Measurements from ENCODE around the gene FARS2. TPM values are rescaled to one million over a fixed set of nuclear protein-coding genes. Genes with fewer than 3 reads are reported as not detected.
A peak's percentile ranks its signal among the peaks of the same experiment; 100 is the strongest.

FARS2 gene
- total RNA-seq, 1 donor from 2014 or later: 23.3 TPM

DNA sequence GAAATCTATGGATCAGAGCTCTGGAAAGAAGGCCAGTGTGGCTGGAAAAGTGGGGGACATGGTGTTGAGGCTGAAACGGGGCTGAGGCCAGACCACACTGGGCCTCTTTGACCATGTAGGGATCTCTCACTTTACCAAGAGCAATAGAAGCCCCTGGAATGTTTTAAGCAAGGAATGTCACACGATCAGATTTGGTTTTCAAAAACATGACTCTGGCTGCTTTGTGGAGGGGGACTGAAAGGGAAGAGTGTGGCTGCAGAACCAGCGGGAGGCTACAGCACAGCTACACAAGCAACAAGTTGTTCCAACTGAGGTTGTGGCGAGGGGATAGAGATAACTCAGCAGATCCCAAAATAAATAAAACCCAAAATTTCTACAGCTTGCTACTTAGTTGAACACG lies 399.5 kb downstream of the FARS2 start:
- no peak for DNase-seq (ENCODE audit: low read depth, low spot score)
- Mint-ChIP-seq H3K36me3 (ENCODE audit: low read depth) (no peaks in the 10 kb centered on the region), H3K9me3 (no peaks in the 10 kb centered on the region), H3K27ac (ENCODE audit: unreplicated experiment) (no peak overlapping the region), H3K4me1 (peaks cover 19% of the 10 kb centered on the region), H3K27me3 (ENCODE audit: low read depth) (no peaks in the 10 kb centered on the region), H3K4me3 (no peak overlapping the region)
- TF ChIP-seq, protein P1, sequence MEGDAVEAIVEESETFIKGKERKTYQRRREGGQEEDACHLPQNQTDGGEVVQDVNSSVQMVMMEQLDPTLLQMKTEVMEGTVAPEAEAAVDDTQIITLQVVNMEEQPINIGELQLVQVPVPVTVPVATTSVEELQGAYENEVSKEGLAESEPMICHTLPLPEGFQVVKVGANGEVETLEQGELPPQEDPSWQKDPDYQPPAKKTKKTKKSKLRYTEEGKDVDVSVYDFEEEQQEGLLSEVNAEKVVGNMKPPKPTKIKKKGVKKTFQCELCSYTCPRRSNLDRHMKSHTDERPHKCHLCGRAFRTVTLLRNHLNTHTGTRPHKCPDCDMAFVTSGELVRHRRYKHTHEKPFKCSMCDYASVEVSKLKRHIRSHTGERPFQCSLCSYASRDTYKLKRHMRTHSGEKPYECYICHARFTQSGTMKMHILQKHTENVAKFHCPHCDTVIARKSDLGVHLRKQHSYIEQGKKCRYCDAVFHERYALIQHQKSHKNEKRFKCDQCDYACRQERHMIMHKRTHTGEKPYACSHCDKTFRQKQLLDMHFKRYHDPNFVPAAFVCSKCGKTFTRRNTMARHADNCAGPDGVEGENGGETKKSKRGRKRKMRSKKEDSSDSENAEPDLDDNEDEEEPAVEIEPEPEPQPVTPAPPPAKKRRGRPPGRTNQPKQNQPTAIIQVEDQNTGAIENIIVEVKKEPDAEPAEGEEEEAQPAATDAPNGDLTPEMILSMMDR (conservative IDR thresholded peaks at IDR 0.05): no peak

DNA sequence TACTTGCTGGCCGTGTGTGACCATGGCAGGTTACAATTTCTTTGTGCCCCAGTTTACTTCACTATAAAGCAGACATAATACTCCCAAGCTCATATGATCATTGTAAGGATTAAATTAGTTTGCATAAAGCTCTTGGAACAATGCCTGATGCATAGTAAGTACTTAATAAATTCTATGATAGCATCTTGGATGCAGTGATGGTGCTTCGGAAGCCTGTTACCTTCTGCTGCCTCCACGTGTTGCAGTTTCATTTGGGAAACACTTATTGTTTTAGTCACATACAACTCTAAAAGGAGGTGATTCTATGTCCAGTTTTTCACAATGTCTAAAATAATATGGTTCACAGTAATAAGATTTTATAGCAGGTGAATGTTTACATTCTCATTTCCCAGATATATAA lies 401.5 kb downstream of the FARS2 start:
- H3K36me3 Mint-ChIP-seq (ENCODE audit: low read depth): no peaks in the 10 kb centered on the region
- no peaks in the 10 kb centered on the region for H3K27me3 Mint-ChIP-seq (ENCODE audit: low read depth)
- H3K4me1 Mint-ChIP-seq: peaks cover 19% of the 10 kb centered on the region
- TF ChIP-seq, protein P1 (conservative IDR thresholded peaks at IDR 0.05): no peak
- H3K4me3 Mint-ChIP-seq: no peak overlapping the region
- DNase-seq (ENCODE audit: low read depth, low spot score): no peak
- no peak overlapping the region for H3K27ac Mint-ChIP-seq (ENCODE audit: unreplicated experiment)
- H3K9me3 Mint-ChIP-seq: no peaks in the 10 kb centered on the region

DNA sequence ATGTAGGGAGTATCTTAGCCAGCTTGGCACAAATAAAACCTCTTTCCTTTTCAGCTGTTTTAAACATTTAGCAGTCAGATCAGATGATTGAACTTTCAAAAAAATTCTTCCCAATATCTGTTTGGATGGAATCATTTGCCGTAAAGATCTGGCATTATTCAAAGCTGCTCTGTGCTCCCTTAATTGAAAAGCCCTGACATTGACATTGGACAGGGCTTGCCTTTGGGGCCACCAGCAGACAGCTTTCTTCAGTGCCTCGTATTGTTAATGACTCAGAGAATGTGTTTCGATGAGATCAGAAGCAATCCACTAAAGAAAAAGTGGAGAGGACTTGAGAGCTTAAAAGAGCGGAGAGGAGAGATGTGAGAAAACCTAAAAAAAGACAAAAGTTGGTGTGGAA lies 401.9 kb downstream of the FARS2 start:
- Mint-ChIP-seq H3K36me3 (ENCODE audit: low read depth) (no peaks in the 10 kb centered on the region), H3K27me3 (ENCODE audit: low read depth) (no peaks in the 10 kb centered on the region), H3K27ac (ENCODE audit: unreplicated experiment) (peak overlapping the region; percentile 27), H3K4me1 (peaks cover 19% of the 10 kb centered on the region), H3K9me3 (no peaks in the 10 kb centered on the region), H3K4me3 (no peak overlapping the region)
- TF ChIP-seq, protein P1 (conservative IDR thresholded peaks at IDR 0.05): no peak
- no peak for DNase-seq (ENCODE audit: low read depth, low spot score)

DNA sequence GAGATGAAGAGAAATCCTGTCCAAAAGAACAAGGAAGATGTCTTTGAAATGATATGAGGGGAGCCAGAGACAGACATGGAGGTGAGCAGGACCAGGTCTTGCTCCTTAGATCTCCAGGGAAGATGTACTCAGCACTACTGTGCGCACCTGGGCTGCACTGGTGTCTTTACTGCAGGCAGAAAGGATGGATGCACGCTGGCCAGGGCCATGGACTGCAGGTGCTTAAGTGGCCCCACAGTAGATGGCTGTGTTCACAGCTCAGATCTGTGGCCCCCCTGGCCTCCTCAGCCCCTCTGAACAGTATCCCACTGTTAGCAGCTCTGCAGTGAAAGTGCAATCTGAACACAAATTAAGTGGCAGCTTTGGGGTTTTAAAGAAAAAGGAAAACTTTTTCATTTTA lies 402.4 kb downstream of the FARS2 start:
- Mint-ChIP-seq H3K9me3 (no peaks in the 10 kb centered on the region), H3K4me1 (peaks cover 19% of the 10 kb centered on the region), H3K36me3 (ENCODE audit: low read depth) (no peaks in the 10 kb centered on the region), H3K27ac (ENCODE audit: unreplicated experiment) (no peak overlapping the region), H3K27me3 (ENCODE audit: low read depth) (no peaks in the 10 kb centered on the region), H3K4me3 (no peak overlapping the region)
- TF ChIP-seq, protein P1 (conservative IDR thresholded peaks at IDR 0.05): no peak
- DNase-seq (ENCODE audit: low read depth, low spot score): no peak

DNA sequence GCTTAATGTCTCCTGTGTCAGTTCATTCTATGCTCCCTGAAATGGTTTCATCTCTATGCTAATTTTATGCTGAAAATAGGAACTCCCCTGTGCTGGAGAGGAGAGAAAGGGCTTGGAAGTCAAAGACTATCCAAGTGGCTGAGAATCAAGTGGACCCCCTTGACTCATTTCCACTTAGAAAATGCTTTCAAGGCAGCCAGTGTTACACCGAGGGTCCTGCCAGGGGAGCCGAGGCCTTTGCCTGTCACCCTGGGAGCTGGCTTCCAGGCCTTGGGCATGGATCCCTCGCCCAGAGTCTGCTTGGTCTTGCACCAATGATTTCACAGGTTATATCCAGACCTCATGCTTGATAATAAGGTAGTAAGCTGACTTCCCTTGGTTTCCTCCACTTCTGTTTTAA lies 402.8 kb downstream of the FARS2 start:
- Mint-ChIP-seq H3K36me3 (ENCODE audit: low read depth) (no peaks in the 10 kb centered on the region), H3K4me3 (no peak overlapping the region), H3K4me1 (peaks cover 19% of the 10 kb centered on the region), H3K27ac (ENCODE audit: unreplicated experiment) (no peak overlapping the region), H3K27me3 (ENCODE audit: low read depth) (no peaks in the 10 kb centered on the region), H3K9me3 (no peaks in the 10 kb centered on the region)
- TF ChIP-seq, protein P1 (conservative IDR thresholded peaks at IDR 0.05): no peak
- DNase-seq (ENCODE audit: low read depth, low spot score): no peak

DNA sequence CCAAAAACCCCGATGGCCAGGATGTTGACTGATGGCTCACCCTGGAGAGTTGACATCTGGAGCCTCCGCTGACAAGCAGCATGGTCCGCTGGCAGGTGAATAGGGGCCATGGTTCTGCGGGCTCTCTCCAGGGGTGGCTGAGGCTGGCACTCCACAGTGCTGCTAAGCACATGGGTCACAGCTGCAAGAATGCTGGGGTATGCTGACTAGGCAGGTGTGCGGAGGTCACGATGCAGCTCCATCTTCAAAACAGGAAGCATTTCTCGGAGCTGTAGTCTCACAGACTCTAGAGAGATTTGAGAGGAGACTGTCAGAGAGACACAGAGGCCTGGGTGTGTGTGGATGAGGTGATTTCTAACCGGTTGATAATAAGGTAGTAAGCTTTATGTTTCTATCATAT lies 403.9 kb downstream of the FARS2 start:
- Mint-ChIP-seq H3K27ac (ENCODE audit: unreplicated experiment) (peak overlapping the region; percentile 46), H3K4me3 (no peak overlapping the region), H3K36me3 (ENCODE audit: low read depth) (no peaks in the 10 kb centered on the region), H3K27me3 (ENCODE audit: low read depth) (no peaks in the 10 kb centered on the region), H3K4me1 (peaks cover 19% of the 10 kb centered on the region), H3K9me3 (no peaks in the 10 kb centered on the region)
- TF ChIP-seq, protein P1 (conservative IDR thresholded peaks at IDR 0.05): no peak
- DNase-seq (ENCODE audit: low read depth, low spot score): no peak

Data from neural crest cell (in vitro differentiated cells).